CD4-positive, alpha-beta T cell treated with Interleukin-17A for 1 hour (primary cell): Measurements from ENCODE around the gene CDH18.

Source experiments
- DNase-seq: peaks from one replicate; pipeline ENCODE4 v3.0.0-alpha.2; 2020

Gene CDH18

GRCh38 chr5:19733612-19734495 lies 254.1 kb downstream of the CDH18 start:
- no peak for DNase-seq

GRCh38 chr5:19728571-19728970 lies 259.4 kb downstream of the CDH18 start:
- no peak for DNase-seq

DNA sequence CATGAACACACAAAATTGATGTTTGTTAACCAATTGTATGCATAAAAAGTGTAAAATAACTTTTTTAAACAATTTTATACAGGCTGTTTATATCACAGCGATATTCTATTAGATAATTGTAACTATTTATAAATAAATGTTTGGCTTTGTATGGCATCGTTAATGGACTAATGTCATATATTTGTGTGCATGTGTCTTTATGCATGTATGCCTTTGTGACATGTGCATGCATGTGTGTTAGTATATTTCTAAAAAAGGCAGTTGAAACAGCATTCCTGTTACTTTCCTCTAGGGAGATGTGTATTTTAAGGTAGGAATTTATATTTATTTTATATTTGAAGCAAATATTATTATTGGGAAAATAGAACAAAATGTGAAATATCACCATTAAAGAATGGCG lies 268.9 kb downstream of the CDH18 start:
- DNase-seq: no peak

DNA sequence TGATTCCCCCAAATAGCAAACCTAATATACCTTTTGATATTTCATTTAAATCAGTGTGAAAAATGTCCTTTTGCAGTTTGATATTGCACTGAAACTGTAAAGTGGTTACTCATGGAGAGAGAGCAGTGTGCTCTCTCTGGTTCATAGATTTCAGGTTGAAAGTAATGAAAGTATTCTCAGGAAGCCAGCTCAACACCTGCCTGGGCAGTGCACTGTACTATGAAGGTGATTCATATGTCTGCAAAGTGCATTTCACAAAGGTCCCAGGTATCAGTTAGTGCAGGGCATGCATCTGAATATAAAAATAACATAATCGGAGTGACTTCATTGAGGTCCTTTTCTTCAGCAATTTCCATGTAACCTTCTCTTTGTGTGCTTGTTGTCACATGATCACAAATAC lies 274.3 kb downstream of the CDH18 start:
- DNase-seq: no peak

DNA sequence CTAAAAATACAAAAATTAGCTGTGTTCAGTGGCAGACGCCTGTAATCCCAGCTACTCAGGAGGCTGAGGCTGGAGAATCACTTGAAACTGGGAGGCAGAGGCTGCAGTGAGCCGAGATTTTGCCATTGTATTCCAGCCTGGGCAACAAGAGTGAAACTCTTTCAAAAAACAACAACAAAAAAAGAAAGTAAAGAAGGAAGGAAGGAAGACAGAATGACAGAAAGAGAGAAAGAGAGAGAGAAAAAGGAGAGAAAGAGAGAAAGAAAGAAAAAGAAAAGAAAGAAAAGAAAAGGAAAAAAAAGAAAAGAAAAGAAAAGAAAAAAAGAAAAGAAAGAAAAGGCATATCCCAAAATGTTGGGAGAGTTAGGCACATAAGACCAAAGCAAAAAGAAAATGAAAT lies 278.6 kb downstream of the CDH18 start:
- DNase-seq: no peak

GRCh38 chr5:19706776-19707175 lies 281.2 kb downstream of the CDH18 start:
- no peak for DNase-seq

DNA sequence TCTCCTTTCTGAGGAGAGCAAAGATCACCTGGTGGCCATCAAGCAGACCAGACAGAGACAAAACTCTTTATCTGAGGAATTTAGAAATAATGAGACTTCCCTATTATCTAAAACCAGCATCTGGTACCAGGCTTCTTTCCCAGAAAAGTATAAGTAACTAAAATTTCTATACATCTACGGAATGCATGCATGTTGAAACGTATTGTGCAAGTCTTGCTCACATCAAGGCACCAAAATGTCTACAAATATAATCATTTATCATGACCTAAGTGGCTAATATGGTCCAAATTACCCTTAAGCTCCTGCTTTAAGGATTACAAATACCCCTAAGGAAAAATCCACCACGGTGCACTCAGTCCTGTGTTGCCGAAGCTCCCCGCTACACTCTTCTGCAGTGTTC lies 286.3 kb downstream of the CDH18 start:
- DNase-seq: no peak

DNA sequence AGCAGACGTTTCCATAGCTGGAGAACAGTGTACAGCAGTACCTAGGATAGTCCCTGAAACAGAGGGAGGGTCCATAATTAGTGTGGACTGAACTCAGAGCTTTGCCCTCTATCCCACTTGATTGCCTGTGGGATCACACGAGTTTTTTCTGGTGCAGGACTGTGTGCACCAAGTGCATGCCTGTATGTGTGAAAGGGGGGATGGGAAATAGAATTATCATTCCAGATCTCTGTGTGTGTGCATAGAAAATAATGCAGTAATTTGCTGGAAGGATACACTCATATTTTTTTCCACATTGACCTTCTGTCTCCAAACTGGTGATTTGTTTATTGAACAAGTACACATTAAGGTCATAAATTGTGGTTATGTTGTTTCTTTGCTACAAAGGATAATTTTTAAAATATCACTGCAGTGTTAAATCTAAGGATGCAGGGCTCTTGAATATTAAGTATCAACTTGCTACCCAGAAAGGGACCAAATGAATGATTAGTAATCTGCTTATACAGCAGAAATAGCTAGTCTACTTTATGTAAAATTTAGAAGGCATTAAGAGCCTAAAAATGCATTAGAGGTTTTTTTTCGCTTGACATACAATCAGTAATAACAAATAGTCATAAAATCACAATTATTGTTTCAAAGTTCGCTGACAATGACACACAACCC lies 292.9 kb downstream of the CDH18 start:
- no peak for DNase-seq

GRCh38 chr5:19690978-19691377 lies 297.0 kb downstream of the CDH18 start:
- DNase-seq: no peak

DNA sequence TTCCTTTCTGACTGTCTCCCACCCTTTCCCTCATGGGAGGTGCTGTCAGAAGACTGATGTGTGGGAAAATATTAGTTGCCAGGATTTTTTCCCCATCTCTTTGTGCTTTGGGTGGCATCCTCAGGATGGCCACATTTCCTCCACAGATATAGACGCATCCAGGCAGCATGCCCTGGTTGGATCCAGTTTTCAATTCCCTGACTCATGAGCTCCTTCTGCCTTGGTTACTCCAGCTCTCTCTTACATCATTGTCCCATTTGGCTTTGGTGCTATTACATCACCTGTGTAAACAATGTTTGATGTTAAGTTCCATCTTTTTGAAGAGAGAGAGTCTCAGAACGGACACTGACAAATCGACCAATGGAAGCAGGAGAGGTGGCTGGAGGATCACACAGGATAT lies 302.5 kb downstream of the CDH18 start:
- no peak for DNase-seq

DNA sequence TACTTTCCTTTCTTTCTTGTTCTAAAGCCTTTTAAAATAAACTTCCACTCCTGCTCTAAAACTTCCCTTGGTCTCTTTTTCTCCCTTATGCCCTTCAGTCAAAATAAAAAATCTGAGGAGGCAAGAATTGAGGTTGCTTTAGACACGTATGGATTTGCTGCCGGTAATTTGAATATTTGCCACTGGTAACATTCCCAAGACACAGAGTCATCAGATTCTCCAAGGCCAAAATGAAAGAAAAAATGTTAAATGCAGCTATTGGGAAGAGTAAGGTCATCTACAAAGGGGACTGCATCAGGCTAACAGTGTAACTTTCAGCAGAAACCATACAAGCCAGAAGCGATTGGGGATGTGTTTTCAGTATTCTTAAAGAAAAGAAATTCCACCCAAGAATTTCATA lies 311.1 kb downstream of the CDH18 start:
- no peak for DNase-seq

GRCh38 chr5:19660679-19661078 lies 327.3 kb downstream of the CDH18 start:
- DNase-seq: no peak

- no peak for DNase-seq
Measured at GRCh38 chr5:19655627-19656026, 332.4 kb downstream of the CDH18 start.

DNA sequence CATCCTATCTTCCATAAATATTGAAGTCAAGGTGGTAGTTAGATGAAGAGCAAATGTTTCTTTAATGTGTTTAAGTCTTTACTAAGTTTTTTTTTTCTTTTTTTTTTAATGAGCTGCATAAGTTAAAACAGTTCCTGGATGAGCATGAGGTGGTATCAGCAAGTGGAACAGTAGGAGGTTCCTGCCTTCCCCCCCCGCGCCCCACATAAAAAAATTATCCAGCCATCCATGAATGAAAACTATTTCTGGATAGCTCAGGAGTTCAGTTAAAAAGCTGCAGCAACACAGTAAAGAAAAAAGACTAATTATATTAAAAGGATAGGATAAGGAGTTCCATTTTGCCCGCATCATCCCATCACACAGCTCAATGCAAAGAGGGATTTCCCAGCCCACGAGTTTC lies 349.5 kb downstream of the CDH18 start:
- DNase-seq: no peak

DNA sequence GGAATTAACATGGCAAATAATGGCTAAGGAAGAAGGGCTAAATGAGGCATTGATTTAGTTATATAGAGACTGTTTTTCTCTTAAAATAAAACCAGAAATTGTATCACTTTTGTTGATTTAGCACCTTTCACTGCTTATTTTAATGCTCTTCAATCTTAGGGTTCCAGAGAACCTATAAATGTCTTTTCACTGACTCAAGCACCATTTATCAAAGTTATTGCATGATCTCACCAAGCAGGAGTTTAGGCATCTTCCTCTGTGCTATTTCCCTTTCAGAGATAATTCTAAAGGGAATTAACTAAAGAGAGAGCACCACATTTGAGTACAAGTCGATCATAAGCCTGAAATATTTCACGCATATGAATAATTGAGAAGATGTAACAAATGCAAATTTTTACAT lies 357.1 kb downstream of the CDH18 start:
- DNase-seq: no peak

GRCh38 chr5:19626211-19626610 lies 361.8 kb downstream of the CDH18 start:
- no peak for DNase-seq

- DNase-seq: no peak
Measured at GRCh38 chr5:19625562-19625961, 362.4 kb downstream of the CDH18 start.

- no peak for DNase-seq
Measured at GRCh38 chr5:19619571-19619970, 368.4 kb downstream of the CDH18 start.

DNA sequence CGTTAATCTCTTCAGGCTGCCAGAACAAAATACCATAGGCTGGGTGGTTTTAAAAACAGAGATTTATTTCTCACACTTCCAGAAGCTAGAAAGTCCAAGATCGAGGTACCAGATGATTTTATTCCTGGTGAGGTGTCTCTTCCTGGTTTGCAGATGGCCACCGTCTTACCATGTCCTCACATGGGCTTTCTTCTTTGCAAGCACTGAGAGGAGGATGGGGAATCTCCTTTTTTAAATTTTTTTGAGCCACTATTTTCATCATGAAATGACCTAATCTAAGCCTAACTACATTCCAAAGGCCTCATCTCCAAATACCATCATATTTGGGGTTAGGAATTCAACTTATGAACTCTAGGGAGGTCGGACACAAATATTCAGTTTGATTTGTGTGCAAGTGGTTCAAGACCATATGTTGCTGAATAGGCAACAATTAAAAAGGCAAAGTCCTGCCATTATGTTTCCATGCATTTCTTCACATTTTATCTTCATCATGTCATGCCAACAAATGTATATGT lies 371.2 kb downstream of the CDH18 start:
- DNase-seq: no peak

DNA sequence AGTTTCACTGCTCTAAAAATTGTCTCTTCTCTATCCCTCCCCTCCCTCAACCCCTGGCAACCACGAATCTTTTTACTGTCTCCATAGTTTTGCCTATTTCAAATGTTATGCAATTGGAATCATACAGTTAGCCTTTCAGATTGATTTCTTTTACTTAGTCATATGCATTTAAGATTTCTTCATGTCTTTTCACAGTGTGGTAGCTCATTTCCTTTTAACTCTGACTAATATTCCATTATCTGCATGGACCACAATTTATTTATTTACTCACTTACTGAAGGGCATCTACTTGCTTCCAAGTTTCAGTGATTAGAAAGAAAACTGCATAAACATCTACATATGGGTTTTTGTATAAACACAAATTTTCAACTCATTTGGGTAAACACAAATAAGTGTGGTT lies 372.3 kb downstream of the CDH18 start:
- no peak for DNase-seq

DNA sequence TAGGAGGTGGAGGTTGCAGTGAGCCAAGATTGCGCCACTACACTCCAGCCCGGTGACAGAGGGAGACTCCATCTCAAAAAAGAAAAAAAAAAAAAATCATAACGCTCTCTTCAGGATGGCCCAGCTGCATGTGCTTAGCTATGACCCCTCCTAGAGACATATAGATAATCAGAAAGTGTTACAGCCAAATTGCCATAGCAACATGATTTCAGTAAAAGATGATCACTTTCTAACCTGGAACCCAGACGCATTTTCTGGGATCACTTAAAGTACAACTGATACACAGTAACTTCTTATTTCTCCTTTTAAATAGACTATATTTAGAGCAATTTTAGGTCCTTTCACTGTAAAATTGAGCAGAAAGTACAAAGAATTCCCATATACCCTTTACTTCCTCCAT lies 372.9 kb downstream of the CDH18 start:
- DNase-seq: no peak

DNA sequence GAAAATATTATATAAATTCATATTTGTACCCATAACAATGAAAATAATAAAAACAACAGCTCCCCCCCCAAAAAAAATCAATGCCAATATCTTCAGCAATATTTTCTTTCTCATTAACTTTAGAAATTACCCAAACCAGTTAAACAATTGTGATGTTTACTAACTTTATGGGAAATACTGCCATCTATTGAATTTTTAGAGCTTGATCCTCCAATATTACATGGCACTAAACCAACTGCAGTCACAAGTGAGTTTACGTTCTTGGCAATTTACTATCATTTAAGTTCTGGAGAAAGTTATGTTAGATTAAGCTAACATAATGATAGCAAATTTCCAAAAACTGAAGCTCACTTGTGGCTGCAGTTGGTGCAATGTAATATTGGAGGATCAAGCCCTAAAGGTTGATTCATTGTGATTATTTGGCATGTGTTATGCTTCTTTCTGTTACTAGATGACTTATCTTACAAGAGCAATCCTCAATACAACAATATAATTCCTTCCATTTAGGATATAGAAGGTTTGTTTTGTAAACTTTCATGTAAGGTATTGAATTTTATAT lies 379.5 kb downstream of the CDH18 start:
- DNase-seq: no peak

DNA sequence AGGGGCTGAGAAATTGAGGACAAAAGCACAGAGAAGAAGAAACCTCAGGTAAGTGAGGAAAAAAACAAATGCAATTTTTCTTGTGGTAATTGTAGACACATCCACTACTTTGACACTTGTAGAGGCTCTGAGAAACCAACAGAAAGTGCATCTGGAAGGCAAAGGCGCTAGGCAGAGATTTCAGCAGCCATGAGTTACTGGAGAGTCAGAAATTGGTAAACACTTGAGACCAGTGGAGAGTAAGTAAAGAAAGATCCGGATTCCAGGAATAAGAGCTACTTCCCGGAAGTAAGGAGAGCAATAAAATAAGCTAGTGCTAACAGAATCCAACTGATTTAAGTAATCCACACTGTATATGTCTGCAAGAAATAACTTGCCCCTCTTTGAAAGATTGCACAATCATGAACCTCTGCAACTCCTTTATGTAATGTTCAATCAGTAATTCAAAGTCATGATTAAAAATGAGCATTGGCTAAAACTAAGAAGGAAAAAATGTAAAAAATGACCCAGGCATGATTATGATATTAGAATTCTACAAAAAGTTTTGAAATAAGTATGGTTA lies 382.1 kb downstream of the CDH18 start:
- no peak for DNase-seq

DNA sequence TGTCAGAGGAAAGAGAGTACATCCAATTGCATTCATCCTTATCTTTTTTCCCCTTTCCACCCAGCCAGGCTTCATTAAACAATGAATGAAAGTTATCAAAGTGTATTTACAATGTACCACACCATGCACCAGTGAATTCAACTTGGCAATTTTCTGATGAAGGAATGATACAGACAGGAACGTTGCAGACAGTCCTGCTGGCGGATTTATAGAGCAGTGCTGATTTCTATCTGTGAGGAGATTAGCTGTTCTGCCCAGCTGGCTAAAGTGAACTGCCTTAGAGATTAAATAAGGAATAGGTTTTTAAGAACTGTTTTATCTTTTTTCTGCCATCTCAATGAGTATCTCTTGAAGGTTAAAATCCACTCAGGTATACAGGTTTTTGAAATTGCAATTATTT lies 403.9 kb downstream of the CDH18 start:
- DNase-seq: no peak
